T-cell (primary cell): ENCODE measurements around the gene LGR6. TPM values are rescaled to one million over a fixed set of nuclear protein-coding genes. Genes with fewer than 3 reads are reported as not detected.

Source experiments
- ATAC-seq, 4 experiments: fragments of 200-7000 bp in 3 of 4; fragments of 150-1000 bp in 1 of 4; cut with Tn5 transposase; replicated peaks in 1 of 4; 1 replicate in 3 of 4; 2 replicates in 1 of 4; pipeline ENCODE4 v1.10.0; 2021; ENCODE audit warnings: moderate library complexity in 3 of 4, mild to moderate bottlenecking in 2 of 4, moderate number of reproducible peaks in 1 of 4
- CTCF ChIA-PET, 2 donors: fragments of 300-600 bp; sonication (Branson Sonifier 250); formaldehyde crosslinking; loops; one replicate each; lab custom pipeline; 2022; ENCODE audit warnings: antibody characterized with exemption in 2 of 2; lab: Charles Lee
- POLR2A ChIA-PET, 2 donors: fragments of 300-600 bp; sonication (Branson Sonifier 250); formaldehyde crosslinking; loops; one replicate each; lab custom pipeline; 2022; ENCODE audit warnings: antibody characterized with exemption in 2 of 2; lab: Charles Lee
- DNase-seq, 35 experiments: peaks; one replicate each; pipeline versions ENCODE4 v3.0.0 to v3.0.0-alpha.2; 2013 to 2023
- H3K27ac ChIP-seq: one replicate; pipeline ENCODE4 v1.5.1; 2013; ENCODE audit warnings: low read length
- H3K27me3 ChIP-seq, 2 experiments: replicated peaks in 1 of 2; 1 replicate in 1 of 2; 2 replicates in 1 of 2; pipeline versions ENCODE4 v1.6.1 to v1.7.0; 2013; ENCODE audit warnings: low read length in 1 of 2, mixed read lengths in 1 of 2; ENCODE audit not compliant: control insufficient read depth in 2 of 2, insufficient read depth in 2 of 2; ENCODE audit errors: extremely low read depth in 1 of 2
- H3K36me3 ChIP-seq, 2 donors: 1 replicate in 1 of 2; 2 replicates in 1 of 2; pipeline versions ENCODE4 v1.6.1 to v1.7.0; 2013; ENCODE audit warnings: low read length in 1 of 2; ENCODE audit not compliant: control insufficient read depth in 2 of 2, insufficient read depth in 1 of 2; ENCODE audit errors: extremely low read depth in 1 of 2
- H3K4me1 ChIP-seq, 2 experiments: 1 replicate in 1 of 2; 2 replicates in 1 of 2; pipeline versions ENCODE4 v1.6.1 to v1.7.0; 2013; ENCODE audit warnings: low read length in 2 of 2, mixed read lengths in 1 of 2; ENCODE audit not compliant: insufficient read depth in 2 of 2, control insufficient read depth in 1 of 2; ENCODE audit errors: extremely low read depth in 1 of 2
- H3K4me3 ChIP-seq, 2 donors: 1 replicate in 1 of 2; 2 replicates in 1 of 2; pipeline versions ENCODE4 v1.5.1 to v1.7.0; 2013; ENCODE audit warnings: mild to moderate bottlenecking in 2 of 2, low read length in 1 of 2, moderate library complexity in 1 of 2; ENCODE audit not compliant: control insufficient read depth in 1 of 2; ENCODE audit errors: extremely low read depth in 1 of 2
- H3K9me3 ChIP-seq: 2 replicates; pipeline ENCODE4 v1.7.0; 2013
- H3K27ac Mint-ChIP-seq, 2 donors: one replicate each; pipeline ENCODE4 v1.8.0; 2020 to 2021; ENCODE audit warnings: mild to moderate bottlenecking in 2 of 2, mixed read lengths in 2 of 2
- H3K27me3 Mint-ChIP-seq, 2 donors: one replicate each; pipeline ENCODE4 v1.8.0; 2021 to 2022; ENCODE audit warnings: mixed read lengths in 2 of 2
- H3K36me3 Mint-ChIP-seq: one replicate; pipeline ENCODE4 v1.8.0; 2021; ENCODE audit warnings: mixed read lengths
- H3K4me1 Mint-ChIP-seq, 3 donors: one replicate each; pipeline ENCODE4 v1.8.0; 2020 to 2022; ENCODE audit warnings: mixed read lengths in 3 of 3, mild to moderate bottlenecking in 1 of 3
- H3K4me3 Mint-ChIP-seq, 3 donors: one replicate each; pipeline ENCODE4 v1.8.0; 2020 to 2022; ENCODE audit warnings: mild to moderate bottlenecking in 3 of 3, mixed read lengths in 3 of 3, moderate library complexity in 3 of 3
- H3K9me3 Mint-ChIP-seq, 3 donors: one replicate each; pipeline ENCODE4 v1.8.0; 2020 to 2022; ENCODE audit warnings: mixed read lengths in 3 of 3
- WGBS: methylation state at CpG from one replicate; pipeline ENCODE4 v1.1.5; 2013; ENCODE audit warnings: missing lambda C conversion rate; ENCODE audit not compliant: insufficient coverage; 5-methylcytosine and 5-hydroxymethylcytosine counted together
- total RNA-seq, 35 experiments: library from RNA in 6 of 35; stranded (reverse) in 6 of 35; fragments of 120-200 nt in 1 of 35; gene quantifications; one replicate each; pipeline versions ENCODE4 v1.2.1 to v1.2.4 and lab custom pipeline; 2013 to 2026

Gene LGR6
- total RNA-seq, 5 donors from 2014 or later (not counting 1 experiment from before 2014, with no cell fraction given) = 0.58 to 13.1 (median 1.8) TPM

- H3K9me3 Mint-ChIP-seq = no peaks in the 10 kb centered on the region
- no peaks in the 10 kb centered on the region for H3K36me3 Mint-ChIP-seq
- H3K9me3 ChIP-seq = no peaks in the 10 kb centered on the region
- no peak overlapping the region for H3K27ac Mint-ChIP-seq
- DNase-seq = no peak
- no peaks in the 10 kb centered on the region for H3K4me1 ChIP-seq
- no peak overlapping the region for H3K4me3 Mint-ChIP-seq
- H3K4me3 ChIP-seq = no peak overlapping the region
- no peaks in the 10 kb centered on the region for H3K27me3 Mint-ChIP-seq
- no peak for ATAC-seq
- WGBS = 81% methylated on average over 2 of the region's 3 CpGs
- POLR2A ChIA-PET = no interaction called here
- H3K36me3 ChIP-seq = no peaks in the 10 kb centered on the region
- H3K4me1 Mint-ChIP-seq = peaks cover 9 to 12% (median 11%) of the 10 kb centered on the region in 3 donors
- H3K27me3 ChIP-seq = no peaks in the 10 kb centered on the region
- CTCF ChIA-PET = no interaction called here
- no peak overlapping the region for H3K27ac ChIP-seq
Observed at GRCh38 chr1:202361701-202362100, 168.1 kb downstream of the LGR6 start.

- H3K27me3 ChIP-seq = no peaks in the 10 kb centered on the region
- no peak overlapping the region for H3K27ac Mint-ChIP-seq
- DNase-seq (no peak), ATAC-seq (no peak)
- H3K36me3 Mint-ChIP-seq = no peaks in the 10 kb centered on the region
- H3K4me1 ChIP-seq = no peaks in the 10 kb centered on the region
- H3K4me3 Mint-ChIP-seq = no peak overlapping the region
- no peak overlapping the region for H3K27ac ChIP-seq
- H3K9me3 Mint-ChIP-seq = no peaks in the 10 kb centered on the region
- ChIA-PET CTCF (no interaction called here), POLR2A (no interaction called here)
- WGBS = no CpG with 5 or more reads among the region's 2 CpGs
- no peaks in the 10 kb centered on the region for H3K36me3 ChIP-seq
- H3K27me3 Mint-ChIP-seq = no peaks in the 10 kb centered on the region
- no peaks in the 10 kb centered on the region for H3K9me3 ChIP-seq
- H3K4me3 ChIP-seq = no peak overlapping the region
- peaks cover 9 to 12% (median 9%) of the 10 kb centered on the region in 3 donors for H3K4me1 Mint-ChIP-seq
Observed at GRCh38 chr1:202362212-202362611, 168.6 kb downstream of the LGR6 start.

DNA sequence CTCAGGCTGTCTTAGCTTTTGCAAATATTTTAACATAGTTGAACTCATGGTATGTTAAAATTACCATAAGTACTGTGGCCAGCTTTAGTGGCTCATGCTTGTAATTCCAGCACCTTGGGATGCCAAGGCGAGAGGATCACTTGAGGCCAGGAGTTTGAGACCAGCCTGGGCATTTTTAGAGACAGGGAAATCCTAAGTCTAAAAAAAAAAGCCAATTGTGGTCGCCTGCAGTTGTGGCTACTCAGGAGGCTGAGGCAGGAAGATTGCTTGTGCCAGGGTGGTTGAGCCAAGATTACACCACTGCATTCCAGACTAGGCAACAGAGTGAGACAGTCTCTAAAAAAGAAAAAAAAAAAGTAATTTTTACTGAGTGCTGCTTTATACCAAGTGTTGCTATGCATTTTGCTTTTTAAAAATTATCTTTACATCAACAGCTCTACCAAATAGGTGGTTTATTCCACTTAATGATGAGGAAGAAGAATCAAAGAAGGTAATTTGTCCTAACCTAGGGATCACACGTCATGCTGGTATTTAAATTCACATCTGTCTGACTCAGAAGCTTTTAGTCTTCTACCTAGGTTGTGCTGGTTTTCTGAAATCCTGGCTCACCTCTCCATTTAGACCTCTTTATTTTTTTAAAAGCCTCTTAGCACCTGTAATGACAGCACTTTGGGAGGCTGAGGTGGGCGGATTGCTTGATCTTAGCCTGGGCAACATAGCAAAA is 171.7 kb downstream of the LGR6 start:
- POLR2A ChIA-PET = no interaction called here
- H3K4me3 Mint-ChIP-seq = no peak overlapping the region
- no peaks in the 10 kb centered on the region for H3K9me3 Mint-ChIP-seq
- no peaks in the 10 kb centered on the region for H3K36me3 Mint-ChIP-seq
- WGBS = 71% methylated on average over 2 of the region's 4 CpGs
- H3K4me1 ChIP-seq = no peaks in the 10 kb centered on the region
- no peak overlapping the region for H3K27ac Mint-ChIP-seq
- H3K9me3 ChIP-seq = no peaks in the 10 kb centered on the region
- no peak overlapping the region for H3K27ac ChIP-seq
- no peaks in the 10 kb centered on the region for H3K36me3 ChIP-seq
- H3K27me3 ChIP-seq = no peaks in the 10 kb centered on the region
- no peaks in the 10 kb centered on the region for H3K27me3 Mint-ChIP-seq
- DNase-seq (no peak), ATAC-seq (no peak)
- CTCF ChIA-PET = interaction anchor here in 1 of 2 donors (0.6 kb wide), 1 partner anchor 20 kb away, joined by 4 read pairs; no protein-coding TSS in a partner anchor
- H3K4me3 ChIP-seq = no peak overlapping the region
- H3K4me1 Mint-ChIP-seq = peaks cover 3 to 9% (median 7%) of the 10 kb centered on the region in 3 donors

DNA sequence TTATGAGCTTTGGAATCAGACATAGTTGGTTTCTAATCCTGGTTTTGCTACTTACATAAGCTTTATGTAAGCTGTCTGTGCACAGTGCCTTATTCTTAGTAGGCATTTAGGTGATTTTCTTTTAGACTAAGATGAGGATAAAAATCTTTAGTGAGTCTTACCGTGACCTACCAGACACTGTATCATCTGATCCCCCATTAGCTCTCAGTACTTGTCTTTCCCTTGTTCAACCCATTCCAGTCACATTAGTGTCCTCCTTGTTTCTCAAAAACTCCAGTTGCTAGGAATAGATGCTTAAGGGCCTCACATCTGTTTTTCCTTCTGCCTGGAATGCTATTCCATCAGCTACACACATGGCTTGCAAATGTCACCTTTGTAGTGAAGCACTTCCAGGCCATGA is 173.7 kb downstream of the LGR6 start:
- no peak for DNase-seq
- H3K27ac ChIP-seq = no peak overlapping the region
- no peaks in the 10 kb centered on the region for H3K9me3 ChIP-seq
- H3K4me3 Mint-ChIP-seq = no peak overlapping the region
- ChIA-PET POLR2A (no interaction called here), CTCF (no interaction called here)
- H3K27me3 ChIP-seq = no peaks in the 10 kb centered on the region
- no CpG with 5 or more reads among the region's 1 CpG for WGBS
- H3K27ac Mint-ChIP-seq = no peak overlapping the region
- H3K4me1 ChIP-seq = no peaks in the 10 kb centered on the region
- no peaks in the 10 kb centered on the region for H3K27me3 Mint-ChIP-seq
- ATAC-seq = no peak
- no peaks in the 10 kb centered on the region for H3K9me3 Mint-ChIP-seq
- H3K36me3 Mint-ChIP-seq = no peaks in the 10 kb centered on the region
- H3K36me3 ChIP-seq = no peaks in the 10 kb centered on the region
- H3K4me3 ChIP-seq = no peak overlapping the region
- peaks cover under 1 to 1% (median 1%) of the 10 kb centered on the region in 3 donors for H3K4me1 Mint-ChIP-seq

Other genes with a start within 250 kb of the LGR6 start
- under 1 TPM in 3 of 5 donors, not detected in 2; 0.10 to 0.29 (median 0.16) TPM for gene LMOD1, start 247.3 kb upstream of the LGR6 start, total RNA-seq
- gene TIMM17A, start 238.3 kb upstream of the LGR6 start, total RNA-seq = 10 to 100 TPM; 28.7 to 37.6 (median 29.9) TPM
- gene RNPEP, start 211.2 kb upstream of the LGR6 start, total RNA-seq = 10 to 100 TPM; 20.1 to 30.4 (median 23.9) TPM
- 1 to 10 TPM in 4 of 5 donors, under 1 TPM in 1; 0.90 to 3.7 (median 1.5) TPM for gene ELF3, start 183.2 kb upstream of the LGR6 start, total RNA-seq
- not detected for gene GPR37L1, start 70.9 kb upstream of the LGR6 start, total RNA-seq
- 10 to 100 TPM; 37.8 to 70.2 (median 50.9) TPM for gene ARL8A, start 49.1 kb upstream of the LGR6 start, total RNA-seq
- 100 to 1,000 TPM in 1 of 5 donors, 10 to 100 TPM in 4; 67.1 to 124 (median 71.7) TPM for gene PTPN7, start 33.2 kb upstream of the LGR6 start, total RNA-seq
- 1 to 10 TPM; 1.6 to 4.7 (median 3.4) TPM for gene UBE2T, start 148.1 kb downstream of the LGR6 start, total RNA-seq
- 10 to 100 TPM; 24.3 to 40.9 (median 27.0) TPM for gene PPP1R12B, start 154.9 kb downstream of the LGR6 start, total RNA-seq